ENCODE results near the gene EPOP.

Gene EPOP

GRCh38 chr17:38663964-38664644 is 10.7 kb downstream of the EPOP start:
- H3K79me2 ChIP-seq (ENCODE audit: low read length), result no peaks in the 10 kb centered on the region
- H3K4me3 ChIP-seq (ENCODE audit: low read length), result no peak overlapping the region
- no peaks in the 10 kb centered on the region for H3F3A ChIP-seq (ENCODE audit: insufficient read depth, low read length)
- H3K9me3 ChIP-seq (replicated peaks; ENCODE audit: insufficient read depth, low read length), result no peaks in the 10 kb centered on the region
- TF ChIP-seq EZH2phosphoT487 (IDR thresholded peaks at IDR 0.05; ENCODE audit: low read length), result no peak
- TF ChIP-seq EZH2 (optimal IDR thresholded peaks at IDR 0.05; ENCODE audit: low read depth, low read length), result no peak
- TF ChIP-seq CTCF (IDR thresholded peaks at IDR 0.05; ENCODE audit: low read length), result no peak
- no peak overlapping the region for H2AFZ ChIP-seq (ENCODE audit: low read length)
- H3K9ac ChIP-seq (ENCODE audit: low read length), result no peak overlapping the region
- H4K20me1 ChIP-seq (ENCODE audit: insufficient read depth, low read length), result no peaks in the 10 kb centered on the region
- H3K27me3 ChIP-seq (replicated peaks; ENCODE audit: insufficient read depth, low read length), result peaks cover 13% of the 10 kb centered on the region
- no peaks in the 10 kb centered on the region for H3K9me2 ChIP-seq (replicated peaks; ENCODE audit: insufficient read depth, low read length)
- H3K4me2 ChIP-seq (ENCODE audit: low read depth, low read length), result no peak overlapping the region
- H3K27ac ChIP-seq (ENCODE audit: low read length), result no peak overlapping the region
- DNase-seq, result no peak
- no peaks in the 10 kb centered on the region for H3K36me3 ChIP-seq (replicated peaks; ENCODE audit: insufficient read depth, low read length)
- no peaks in the 10 kb centered on the region for H3K4me1 ChIP-seq (ENCODE audit: low read length)

GRCh38 chr17:38663125-38663751 is 11.5 kb downstream of the EPOP start:
- Histone ChIP-seq H3K27me3 (replicated peaks; ENCODE audit: insufficient read depth, low read length) (peaks cover 4% of the 10 kb centered on the region), H3F3A (ENCODE audit: insufficient read depth, low read length) (no peaks in the 10 kb centered on the region), H4K20me1 (ENCODE audit: insufficient read depth, low read length) (no peaks in the 10 kb centered on the region), H2AFZ (ENCODE audit: low read length) (no peak overlapping the region), H3K4me1 (ENCODE audit: low read length) (no peaks in the 10 kb centered on the region), H3K9me2 (replicated peaks; ENCODE audit: insufficient read depth, low read length) (no peaks in the 10 kb centered on the region), H3K4me2 (ENCODE audit: low read depth, low read length) (no peak overlapping the region), H3K27ac (ENCODE audit: low read length) (no peak overlapping the region), H3K9ac (ENCODE audit: low read length) (no peak overlapping the region), H3K9me3 (replicated peaks; ENCODE audit: insufficient read depth, low read length) (no peaks in the 10 kb centered on the region), H3K36me3 (replicated peaks; ENCODE audit: insufficient read depth, low read length) (no peaks in the 10 kb centered on the region), H3K4me3 (ENCODE audit: low read length) (no peak overlapping the region), H3K79me2 (ENCODE audit: low read length) (no peaks in the 10 kb centered on the region)
- TF ChIP-seq EZH2 (optimal IDR thresholded peaks at IDR 0.05; ENCODE audit: low read depth, low read length), result no peak
- peak; percentile 93 for TF ChIP-seq CTCF (IDR thresholded peaks at IDR 0.05; ENCODE audit: low read length)
- TF ChIP-seq EZH2phosphoT487 (IDR thresholded peaks at IDR 0.05; ENCODE audit: low read length), result no peak
- peak; percentile 71 for DNase-seq

GRCh38 chr17:38660097-38661025 is 14.4 kb downstream of the EPOP start:
- Histone ChIP-seq H3F3A (ENCODE audit: insufficient read depth, low read length) (no peaks in the 10 kb centered on the region), H3K27ac (ENCODE audit: low read length) (no peak overlapping the region), H3K9me2 (replicated peaks; ENCODE audit: insufficient read depth, low read length) (no peaks in the 10 kb centered on the region), H4K20me1 (ENCODE audit: insufficient read depth, low read length) (no peaks in the 10 kb centered on the region), H3K36me3 (replicated peaks; ENCODE audit: insufficient read depth, low read length) (no peaks in the 10 kb centered on the region), H3K79me2 (ENCODE audit: low read length) (no peaks in the 10 kb centered on the region), H3K4me1 (ENCODE audit: low read length) (no peaks in the 10 kb centered on the region), H3K9me3 (replicated peaks; ENCODE audit: insufficient read depth, low read length) (no peaks in the 10 kb centered on the region), H3K27me3 (replicated peaks; ENCODE audit: insufficient read depth, low read length) (no peaks in the 10 kb centered on the region), H3K4me2 (ENCODE audit: low read depth, low read length) (no peak overlapping the region), H2AFZ (ENCODE audit: low read length) (no peak overlapping the region), H3K9ac (ENCODE audit: low read length) (no peak overlapping the region), H3K4me3 (ENCODE audit: low read length) (no peak overlapping the region)
- no peak for DNase-seq
- TF ChIP-seq EZH2 (optimal IDR thresholded peaks at IDR 0.05; ENCODE audit: low read depth, low read length), result no peak
- TF ChIP-seq CTCF (IDR thresholded peaks at IDR 0.05; ENCODE audit: low read length), result no peak
- TF ChIP-seq EZH2phosphoT487 (IDR thresholded peaks at IDR 0.05; ENCODE audit: low read length), result no peak
